Hepatocyte (in vitro differentiated cells): ENCODE results near the gene TMEM218.

Experiments
- EZH2 ChIP-seq: fragments of 200-600 bp; sonication (generic); IDR thresholded peaks from 2 replicates; pipeline ENCODE4 v1.6.1; 2016; ENCODE audit warnings: antibody characterized with exemption, mild to moderate bottlenecking, borderline replicate concordance
- EZH2phosphoT487 ChIP-seq: fragments of 200-600 bp; sonication (generic); IDR thresholded peaks from one replicate; pipeline ENCODE4 v1.6.1; 2018; ENCODE audit warnings: antibody characterized with exemption, mild to moderate bottlenecking, low read depth, moderate library complexity; ENCODE audit not compliant: unreplicated experiment, severe bottlenecking
- TF ChIP-seq, protein P1 (sequence below): fragments of 200-600 bp; sonication (generic); IDR thresholded peaks from 2 replicates; pipeline ENCODE4 v1.5.1; 2016; ENCODE audit warnings: antibody characterized with exemption, mild to moderate bottlenecking; ENCODE audit not compliant: poor library complexity

DNA sequence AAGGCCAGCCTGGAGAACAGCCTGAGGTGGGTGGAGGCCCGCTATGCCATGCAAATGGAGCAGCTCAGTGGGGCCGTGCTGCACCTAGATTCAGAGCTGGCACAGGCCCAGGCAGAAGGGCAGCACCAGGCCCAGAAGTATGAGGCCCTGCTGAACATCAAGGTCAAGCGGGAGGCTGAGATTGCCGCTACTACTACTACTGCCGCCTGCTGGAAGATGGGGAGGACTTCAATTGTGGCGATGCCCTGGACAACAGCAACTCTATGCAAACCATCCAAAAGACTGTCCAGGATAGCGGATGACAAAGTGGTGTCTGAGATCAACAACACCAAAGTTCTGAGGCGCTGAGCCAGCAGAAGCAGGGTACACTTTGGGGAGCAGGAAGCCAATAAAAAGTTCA lies 3.1 kb upstream of the TMEM218 start:
- TF ChIP-seq EZH2 (no peak), EZH2phosphoT487 (no peak)
- TF ChIP-seq, protein P1, sequence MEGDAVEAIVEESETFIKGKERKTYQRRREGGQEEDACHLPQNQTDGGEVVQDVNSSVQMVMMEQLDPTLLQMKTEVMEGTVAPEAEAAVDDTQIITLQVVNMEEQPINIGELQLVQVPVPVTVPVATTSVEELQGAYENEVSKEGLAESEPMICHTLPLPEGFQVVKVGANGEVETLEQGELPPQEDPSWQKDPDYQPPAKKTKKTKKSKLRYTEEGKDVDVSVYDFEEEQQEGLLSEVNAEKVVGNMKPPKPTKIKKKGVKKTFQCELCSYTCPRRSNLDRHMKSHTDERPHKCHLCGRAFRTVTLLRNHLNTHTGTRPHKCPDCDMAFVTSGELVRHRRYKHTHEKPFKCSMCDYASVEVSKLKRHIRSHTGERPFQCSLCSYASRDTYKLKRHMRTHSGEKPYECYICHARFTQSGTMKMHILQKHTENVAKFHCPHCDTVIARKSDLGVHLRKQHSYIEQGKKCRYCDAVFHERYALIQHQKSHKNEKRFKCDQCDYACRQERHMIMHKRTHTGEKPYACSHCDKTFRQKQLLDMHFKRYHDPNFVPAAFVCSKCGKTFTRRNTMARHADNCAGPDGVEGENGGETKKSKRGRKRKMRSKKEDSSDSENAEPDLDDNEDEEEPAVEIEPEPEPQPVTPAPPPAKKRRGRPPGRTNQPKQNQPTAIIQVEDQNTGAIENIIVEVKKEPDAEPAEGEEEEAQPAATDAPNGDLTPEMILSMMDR: no peak
